ENCODE measurements around the gene KLHL41. TPM values are rescaled to one million over a fixed set of nuclear protein-coding genes. Genes with fewer than 3 reads are reported as not detected.

Gene KLHL41
- total and polyA plus RNA-seq, 4 donors = 0.10 to 0.33 (median 0.26) TPM

GRCh38 chr2:169546756-169547155 lies 37.3 kb downstream of the KLHL41 start:
- H3K36me3 ChIP-seq (ENCODE audit: control insufficient read depth in 4 of 4, insufficient read depth in 3 of 4, low read depth in 1 of 4, low read length in 3 of 4) = peaks cover 0 to 8% (median 4%) of the 10 kb centered on the region in 4 donors

More at GRCh38 chr2:169546756-169547155, 37.3 kb downstream of the KLHL41 start:
- no peak overlapping the region for H3K4me3 ChIP-seq (ENCODE audit: low read depth in 1 of 3, low read length in 3 of 3)
- H3K9me3 ChIP-seq (ENCODE audit: control insufficient read depth in 4 of 4, low read length in 3 of 4) = no peaks in the 10 kb centered on the region
- H3K4me1 ChIP-seq (ENCODE audit: control insufficient read depth in 4 of 4, insufficient read depth in 4 of 4, low read length in 3 of 4) = no peaks in the 10 kb centered on the region
- no peak for DNase-seq (ENCODE audit: low spot score)
- 96% methylated on average over 2 of the region's 2 CpGs for WGBS
- no peak overlapping the region for H3K27ac ChIP-seq (ENCODE audit: low read depth in 1 of 2, low read length in 2 of 2)
- no peaks in the 10 kb centered on the region for H3K27me3 ChIP-seq (ENCODE audit: control insufficient read depth in 4 of 4, insufficient read depth in 4 of 4, low read length in 3 of 4)
- no peak overlapping the region for H3K9ac ChIP-seq (ENCODE audit: low read depth in 1 of 2, low read length in 2 of 2)
- TF ChIP-seq RAD21 (IDR thresholded peaks at IDR 0.05) (no peak), ATF3 (IDR thresholded peaks at IDR 0.05) (no peak), MAX (IDR thresholded peaks at IDR 0.05) (no peak), HNF4G (IDR thresholded peaks at IDR 0.05) (no peak), SP1 (IDR thresholded peaks at IDR 0.05) (no peak), CTCF (IDR thresholded peaks at IDR 0.05; ENCODE audit: low read depth, low read length, missing input control) (no peak), NR2F2 (IDR thresholded peaks at IDR 0.05) (no peak), REST (IDR thresholded peaks at IDR 0.05) (no peak), GABPA (IDR thresholded peaks at IDR 0.05 in 1 of 2, conservative IDR thresholded peaks at IDR 0.05 in 1 of 2) (no peak), FOXA1 (IDR thresholded peaks at IDR 0.05) (no peak), ZBTB33 (IDR thresholded peaks at IDR 0.05) (no peak), HNF4A (conservative IDR thresholded peaks at IDR 0.05) (no peak), YY1 (IDR thresholded peaks at IDR 0.05) (no peak), JUND (IDR thresholded peaks at IDR 0.05) (no peak), EGR1 (IDR thresholded peaks at IDR 0.05; ENCODE audit: low read depth in 2 of 2) (no peak), FOXA2 (IDR thresholded peaks at IDR 0.05) (no peak)
